ENCODE results near the gene DOCK3.
"Not testable (repeated sequence)": the region's sequence is repeated elsewhere in the genome, so short reads cannot be mapped to it uniquely, and the experiment has no call there.

The DOCK3 gene

DNA sequence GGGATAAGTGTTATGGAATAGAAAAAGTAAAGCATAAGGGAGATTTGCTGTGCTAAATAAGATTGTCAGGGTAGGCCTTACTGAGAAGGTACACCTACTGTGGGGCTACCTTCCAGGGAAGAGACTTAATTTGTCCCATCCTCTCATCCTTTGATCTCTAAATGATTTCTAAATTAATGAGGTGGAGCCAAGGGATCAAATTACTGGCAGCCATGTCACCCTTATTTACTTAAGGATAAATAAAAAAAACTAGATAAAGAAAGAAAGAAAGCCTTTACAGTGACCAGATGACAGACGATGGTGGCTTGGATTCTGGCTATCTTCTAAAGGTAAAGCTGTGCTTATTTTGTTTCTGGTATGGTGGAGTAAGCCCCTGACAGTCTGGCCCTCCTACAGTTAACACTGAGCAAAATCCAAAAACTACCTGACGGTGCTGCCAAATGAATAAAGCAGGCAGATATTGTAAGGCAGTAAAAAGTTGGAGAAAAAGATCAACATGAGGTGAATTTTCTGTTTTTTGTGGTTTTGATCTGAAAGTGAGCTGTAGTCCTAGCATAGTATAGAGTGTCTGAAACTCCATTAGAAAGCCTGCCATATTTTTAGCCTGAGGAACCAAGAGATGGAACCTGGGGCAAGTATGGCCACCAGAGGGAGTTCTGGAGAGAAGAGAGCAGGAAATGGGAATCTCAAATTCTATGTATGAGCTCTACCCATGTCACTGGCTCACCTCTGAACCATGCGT is 425.2 kb downstream of the DOCK3 start:
- no peak overlapping the region for H3K27ac ChIP-seq (ENCODE audit: low read depth, low read length)
- H3K4me3 ChIP-seq (ENCODE audit: low read depth in 1 of 5, low read length in 5 of 5) = no peak overlapping the region
- no peaks in the 10 kb centered on the region for H3K9me3 ChIP-seq (ENCODE audit: control insufficient read depth in 5 of 5, low read length in 5 of 5)
- no peaks in the 10 kb centered on the region for H3K27me3 ChIP-seq (ENCODE audit: control insufficient read depth in 5 of 5, insufficient read depth in 4 of 5, low read length in 5 of 5)
- no peak overlapping the region for H3K9ac ChIP-seq (ENCODE audit: low read length in 5 of 5)
- H3K36me3 ChIP-seq (ENCODE audit: control insufficient read depth in 5 of 5, insufficient read depth in 5 of 5, low read length in 5 of 5) = no peaks in the 10 kb centered on the region
- H3K4me1 ChIP-seq (ENCODE audit: control insufficient read depth in 5 of 5, insufficient read depth in 5 of 5, low read length in 5 of 5) = no peaks in the 10 kb centered on the region

DNA sequence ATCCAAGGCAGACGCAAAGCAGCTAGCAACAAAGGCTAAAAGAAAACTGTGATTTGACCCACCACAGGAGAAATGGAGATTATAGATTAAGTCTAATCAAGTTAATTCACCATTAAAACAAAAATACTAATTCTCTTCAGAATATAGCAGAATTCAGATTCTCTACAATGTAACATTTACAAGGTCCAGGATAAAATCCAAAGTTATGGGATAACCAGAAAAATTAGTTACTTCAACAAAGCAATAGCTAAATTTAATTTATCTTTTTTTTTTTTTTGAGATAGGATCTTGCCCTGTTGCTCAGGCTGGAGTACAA is 425.8 kb downstream of the DOCK3 start:
- Histone ChIP-seq H3K4me1 (ENCODE audit: control insufficient read depth in 5 of 5, insufficient read depth in 5 of 5, low read length in 5 of 5) (no peaks in the 10 kb centered on the region), H3K27ac (ENCODE audit: low read depth, low read length) (no peak overlapping the region), H3K9me3 (ENCODE audit: control insufficient read depth in 5 of 5, low read length in 5 of 5) (no peaks in the 10 kb centered on the region), H3K27me3 (ENCODE audit: control insufficient read depth in 5 of 5, insufficient read depth in 4 of 5, low read length in 5 of 5) (no peaks in the 10 kb centered on the region), H3K36me3 (ENCODE audit: control insufficient read depth in 5 of 5, insufficient read depth in 5 of 5, low read length in 5 of 5) (no peaks in the 10 kb centered on the region), H3K9ac (ENCODE audit: low read length in 5 of 5) (no peak overlapping the region), H3K4me3 (ENCODE audit: low read depth in 1 of 5, low read length in 5 of 5) (no peak overlapping the region)

DNA sequence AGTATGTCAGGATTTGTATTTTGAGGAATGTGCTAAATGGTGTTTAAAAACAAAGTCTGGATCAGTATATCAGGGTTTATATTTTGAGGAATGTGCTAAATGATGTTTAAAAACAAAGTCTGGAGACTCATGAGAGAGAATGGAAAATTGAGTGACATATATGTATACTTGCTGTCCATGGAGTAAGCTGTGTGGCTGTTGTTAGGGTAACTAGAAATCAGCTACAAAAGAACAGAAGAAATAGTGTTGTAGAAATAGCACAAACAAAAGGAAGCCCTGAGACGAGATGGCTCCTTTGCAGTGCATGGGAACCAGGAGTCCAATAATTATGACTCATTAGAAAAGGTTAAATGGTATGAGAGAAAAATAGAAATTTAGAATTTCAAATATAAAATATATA is 427.7 kb downstream of the DOCK3 start:
- no peaks in the 10 kb centered on the region for H3K36me3 ChIP-seq (ENCODE audit: control insufficient read depth in 5 of 5, insufficient read depth in 5 of 5, low read length in 5 of 5)
- no peaks in the 10 kb centered on the region for H3K4me1 ChIP-seq (ENCODE audit: control insufficient read depth in 5 of 5, insufficient read depth in 5 of 5, low read length in 5 of 5)
- H3K9me3 ChIP-seq (ENCODE audit: control insufficient read depth in 5 of 5, low read length in 5 of 5) = no peaks in the 10 kb centered on the region
- H3K27me3 ChIP-seq (ENCODE audit: control insufficient read depth in 5 of 5, insufficient read depth in 4 of 5, low read length in 5 of 5) = peaks cover 0 to 4% (median 0%) of the 10 kb centered on the region in 5 donors
- no peak overlapping the region for H3K9ac ChIP-seq (ENCODE audit: low read length in 5 of 5)
- no peak overlapping the region for H3K27ac ChIP-seq (ENCODE audit: low read depth, low read length)
- H3K4me3 ChIP-seq (ENCODE audit: low read depth in 1 of 5, low read length in 5 of 5) = no peak overlapping the region

DNA sequence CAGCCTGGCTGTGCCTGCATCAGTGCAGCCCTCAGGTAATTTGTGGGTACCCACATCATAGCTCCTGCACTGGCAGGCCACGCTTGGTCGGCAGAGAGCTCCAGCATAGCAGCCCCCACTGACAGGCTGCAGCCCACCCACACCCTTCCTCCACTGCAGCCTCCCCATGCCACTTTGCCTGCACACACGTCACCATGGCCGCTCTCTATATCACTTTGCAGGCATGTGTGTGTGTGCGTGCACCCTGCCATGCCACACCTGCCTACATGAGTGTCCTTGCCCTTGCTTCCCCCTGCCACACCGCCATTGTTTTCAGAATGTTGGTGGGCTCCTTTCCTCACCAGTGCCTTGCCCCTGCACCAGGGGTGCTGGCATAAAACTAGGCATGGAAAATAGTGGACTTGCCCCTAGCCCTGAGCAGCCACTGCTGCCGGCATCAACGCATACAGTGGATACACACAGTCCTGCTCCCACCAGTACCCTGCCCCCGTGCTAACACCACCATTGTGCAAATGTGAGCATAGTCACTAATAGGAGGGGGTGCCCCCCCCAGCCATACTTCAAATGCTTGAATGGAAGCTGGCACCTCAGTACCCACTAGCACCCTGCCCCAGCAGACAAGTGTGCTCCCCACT is 431.6 kb downstream of the DOCK3 start:
- no peak overlapping the region for H3K4me3 ChIP-seq (ENCODE audit: low read depth in 1 of 5, low read length in 5 of 5)
- H3K9ac ChIP-seq (ENCODE audit: low read length in 5 of 5) = no peak overlapping the region
- H3K27me3 ChIP-seq (ENCODE audit: control insufficient read depth in 5 of 5, insufficient read depth in 4 of 5, low read length in 5 of 5) = peaks cover 0 to 4% (median 0%) of the 10 kb centered on the region in 5 donors
- H3K4me1 ChIP-seq (ENCODE audit: control insufficient read depth in 5 of 5, insufficient read depth in 5 of 5, low read length in 5 of 5) = no peaks in the 10 kb centered on the region
- no peak overlapping the region for H3K27ac ChIP-seq (ENCODE audit: low read depth, low read length)
- peaks cover 3 to 12% (median 5%) of the 10 kb centered on the region in 5 donors for H3K9me3 ChIP-seq (ENCODE audit: control insufficient read depth in 5 of 5, low read length in 5 of 5)
- no peaks in the 10 kb centered on the region for H3K36me3 ChIP-seq (ENCODE audit: control insufficient read depth in 5 of 5, insufficient read depth in 5 of 5, low read length in 5 of 5)

DNA sequence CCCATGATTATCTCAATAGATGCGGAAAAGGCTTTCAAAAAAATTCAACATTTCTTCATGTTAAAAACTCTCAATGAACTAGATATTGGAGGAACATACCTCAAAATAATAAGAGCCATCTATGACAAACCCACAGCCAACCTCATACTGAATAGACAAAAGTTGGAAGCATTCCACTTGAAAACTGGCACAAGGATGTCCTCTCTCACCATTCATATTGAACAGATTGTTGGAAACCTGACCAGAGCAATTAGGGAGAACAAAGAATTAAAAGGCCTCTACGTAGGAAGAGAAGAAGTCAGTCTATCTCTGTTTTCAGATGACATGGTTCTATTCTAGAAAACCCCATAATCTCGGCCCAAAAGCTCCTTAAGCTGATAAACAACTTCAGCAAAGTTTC is 435.9 kb downstream of the DOCK3 start:
- no peak overlapping the region for H3K9ac ChIP-seq (ENCODE audit: low read length in 5 of 5)
- H3K27me3 ChIP-seq (ENCODE audit: control insufficient read depth in 5 of 5, insufficient read depth in 4 of 5, low read length in 5 of 5) = peaks cover 0 to 4% (median 0%) of the 10 kb centered on the region in 5 donors
- H3K4me1 ChIP-seq (ENCODE audit: control insufficient read depth in 5 of 5, insufficient read depth in 5 of 5, low read length in 5 of 5) = no peaks in the 10 kb centered on the region
- H3K27ac ChIP-seq (ENCODE audit: low read depth, low read length) = no peak overlapping the region
- H3K36me3 ChIP-seq (ENCODE audit: control insufficient read depth in 5 of 5, insufficient read depth in 5 of 5, low read length in 5 of 5) = no peaks in the 10 kb centered on the region
- no peak overlapping the region for H3K4me3 ChIP-seq (ENCODE audit: low read depth in 1 of 5, low read length in 5 of 5)
- H3K9me3 ChIP-seq (ENCODE audit: control insufficient read depth in 5 of 5, low read length in 5 of 5) = peaks cover 3 to 12% (median 5%) of the 10 kb centered on the region in 5 donors

DNA sequence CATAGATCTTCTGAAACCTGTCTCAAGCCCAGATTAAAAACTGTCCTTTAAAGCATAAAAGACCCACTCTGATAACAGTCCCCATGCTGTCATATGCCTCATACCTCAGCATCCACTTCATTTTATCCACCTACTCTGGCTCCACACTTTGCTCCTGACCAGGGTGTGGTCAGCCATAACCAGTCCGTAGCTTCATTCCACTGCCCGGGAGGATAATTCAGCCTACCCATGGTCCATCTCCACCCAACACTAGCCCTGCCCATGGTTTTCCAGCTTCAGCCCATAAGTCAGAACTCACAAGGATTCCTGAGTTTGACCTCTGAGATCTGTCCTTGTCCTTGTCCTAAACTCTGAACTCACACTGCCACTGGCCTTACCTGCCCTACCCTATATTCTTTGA is 448.2 kb downstream of the DOCK3 start:
- Histone ChIP-seq H3K4me1 (ENCODE audit: control insufficient read depth in 5 of 5, insufficient read depth in 5 of 5, low read length in 5 of 5) (no peaks in the 10 kb centered on the region), H3K27ac (ENCODE audit: low read depth, low read length) (no peak overlapping the region), H3K9me3 (ENCODE audit: control insufficient read depth in 5 of 5, low read length in 5 of 5) (peaks cover 0 to 7% (median 3%) of the 10 kb centered on the region in 5 donors), H3K36me3 (ENCODE audit: control insufficient read depth in 5 of 5, insufficient read depth in 5 of 5, low read length in 5 of 5) (no peaks in the 10 kb centered on the region), H3K27me3 (ENCODE audit: control insufficient read depth in 5 of 5, insufficient read depth in 4 of 5, low read length in 5 of 5) (peaks cover 0 to 9% (median 0%) of the 10 kb centered on the region in 5 donors), H3K9ac (ENCODE audit: low read length in 5 of 5) (no peak overlapping the region), H3K4me3 (ENCODE audit: low read depth in 1 of 5, low read length in 5 of 5) (no peak overlapping the region)

DNA sequence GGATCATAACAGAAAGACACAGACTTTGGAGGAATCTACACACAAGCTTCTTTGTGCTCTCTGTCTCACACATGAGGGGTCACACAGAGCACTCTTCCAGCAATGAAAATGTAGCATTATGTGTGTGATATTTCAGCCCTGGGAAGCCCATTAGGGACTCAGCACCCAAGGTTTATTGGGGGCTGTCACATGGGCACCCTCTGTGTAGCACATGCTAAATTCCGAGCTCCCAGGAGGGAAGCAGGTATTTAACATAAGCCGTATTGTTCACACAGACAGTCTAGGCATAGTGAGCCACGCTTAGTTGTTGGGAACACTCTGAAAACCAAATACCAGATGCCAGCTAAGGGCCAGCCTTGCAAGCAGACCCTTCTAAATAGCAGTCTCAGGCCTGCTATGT is 448.8 kb downstream of the DOCK3 start:
- Histone ChIP-seq H3K9ac (ENCODE audit: low read length in 5 of 5) (no peak overlapping the region), H3K9me3 (ENCODE audit: control insufficient read depth in 5 of 5, low read length in 5 of 5) (peaks cover 0 to 7% (median 3%) of the 10 kb centered on the region in 5 donors), H3K27me3 (ENCODE audit: control insufficient read depth in 5 of 5, insufficient read depth in 4 of 5, low read length in 5 of 5) (peaks cover 0 to 9% (median 0%) of the 10 kb centered on the region in 5 donors), H3K27ac (ENCODE audit: low read depth, low read length) (no peak overlapping the region), H3K36me3 (ENCODE audit: control insufficient read depth in 5 of 5, insufficient read depth in 5 of 5, low read length in 5 of 5) (no peaks in the 10 kb centered on the region), H3K4me1 (ENCODE audit: control insufficient read depth in 5 of 5, insufficient read depth in 5 of 5, low read length in 5 of 5) (no peaks in the 10 kb centered on the region), H3K4me3 (ENCODE audit: low read depth in 1 of 5, low read length in 5 of 5) (no peak overlapping the region)

DNA sequence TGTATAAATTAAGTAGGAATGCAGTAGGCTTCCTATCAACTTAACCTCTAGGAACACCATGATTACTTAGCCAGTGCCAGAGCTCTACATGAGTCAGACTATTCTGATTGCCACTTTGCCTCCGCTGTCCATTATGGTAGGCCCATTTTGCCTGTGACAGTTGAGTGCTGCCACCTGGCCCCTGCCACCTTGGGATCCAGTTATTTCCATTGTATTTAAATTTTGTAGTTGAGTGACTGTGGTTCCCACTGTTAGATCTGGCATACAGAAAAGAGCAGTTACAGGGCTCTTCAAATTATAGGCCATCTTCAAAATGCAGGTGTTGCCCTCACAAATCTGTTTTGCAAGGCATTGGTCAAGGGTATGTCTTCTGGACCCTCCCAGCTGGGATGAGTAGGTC is 456.9 kb downstream of the DOCK3 start:
- not testable (repeated sequence) for H3K4me3 ChIP-seq (ENCODE audit: low read depth in 1 of 5, low read length in 5 of 5); H3K27me3 ChIP-seq (ENCODE audit: control insufficient read depth in 5 of 5, insufficient read depth in 4 of 5, low read length in 5 of 5); H3K36me3 ChIP-seq (ENCODE audit: control insufficient read depth in 5 of 5, insufficient read depth in 5 of 5, low read length in 5 of 5); H3K9ac ChIP-seq (ENCODE audit: low read length in 5 of 5); H3K27ac ChIP-seq (ENCODE audit: low read depth, low read length); H3K4me1 ChIP-seq (ENCODE audit: control insufficient read depth in 5 of 5, insufficient read depth in 5 of 5, low read length in 5 of 5)
- peaks cover 3 to 25% (median 17%) of the 10 kb centered on the region in 5 donors for H3K9me3 ChIP-seq (ENCODE audit: control insufficient read depth in 5 of 5, low read length in 5 of 5)

DNA sequence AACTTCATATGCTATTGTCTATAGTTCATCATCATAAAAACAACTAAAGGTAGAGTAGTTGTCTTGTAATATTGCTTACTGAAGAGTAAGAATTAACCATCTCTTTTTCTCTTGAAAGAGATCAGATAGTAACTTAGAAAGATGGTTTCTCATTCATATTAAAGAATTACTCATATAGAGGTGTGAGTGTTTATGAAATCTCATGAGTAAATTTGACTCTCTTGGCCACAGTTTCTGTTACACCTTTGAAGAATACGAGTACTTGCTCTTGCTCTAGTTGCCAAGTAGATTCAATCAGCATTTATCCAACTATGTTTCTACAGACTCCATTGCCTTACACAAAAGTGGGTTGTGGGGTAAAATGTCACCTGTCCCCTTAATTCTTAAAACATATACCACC is 463.0 kb downstream of the DOCK3 start:
- Histone ChIP-seq H3K4me3 (ENCODE audit: low read depth in 1 of 5, low read length in 5 of 5) (no peak overlapping the region), H3K36me3 (ENCODE audit: control insufficient read depth in 5 of 5, insufficient read depth in 5 of 5, low read length in 5 of 5) (no peaks in the 10 kb centered on the region), H3K9me3 (ENCODE audit: control insufficient read depth in 5 of 5, low read length in 5 of 5) (peaks cover 0 to 8% (median 3%) of the 10 kb centered on the region in 5 donors), H3K27me3 (ENCODE audit: control insufficient read depth in 5 of 5, insufficient read depth in 4 of 5, low read length in 5 of 5) (no peaks in the 10 kb centered on the region), H3K4me1 (ENCODE audit: control insufficient read depth in 5 of 5, insufficient read depth in 5 of 5, low read length in 5 of 5) (no peaks in the 10 kb centered on the region), H3K27ac (ENCODE audit: low read depth, low read length) (no peak overlapping the region), H3K9ac (ENCODE audit: low read length in 5 of 5) (no peak overlapping the region)

DNA sequence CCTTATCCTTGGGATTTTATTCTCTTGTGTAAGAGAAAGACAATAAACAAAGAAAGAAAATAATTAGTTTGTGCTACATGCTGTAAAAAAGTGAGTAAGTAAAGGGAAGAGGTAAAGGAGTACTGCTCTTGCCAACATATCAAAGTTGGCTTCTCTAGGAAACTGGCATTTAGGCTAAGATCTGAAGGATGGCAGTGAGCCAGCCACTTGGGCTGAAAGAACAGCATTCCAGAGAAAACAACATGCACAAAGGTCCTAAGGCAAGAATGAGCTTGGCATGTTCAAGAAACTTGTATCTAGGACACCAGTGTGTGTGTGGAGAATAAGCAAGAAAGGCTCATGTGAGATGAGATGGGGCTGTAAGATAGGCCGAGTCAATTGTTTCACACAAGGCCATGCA is 464.9 kb downstream of the DOCK3 start:
- Histone ChIP-seq H3K27me3 (ENCODE audit: control insufficient read depth in 5 of 5, insufficient read depth in 4 of 5, low read length in 5 of 5) (no peaks in the 10 kb centered on the region), H3K9ac (ENCODE audit: low read length in 5 of 5) (no peak overlapping the region), H3K9me3 (ENCODE audit: control insufficient read depth in 5 of 5, low read length in 5 of 5) (peaks cover 0 to 5% (median 0%) of the 10 kb centered on the region in 5 donors), H3K4me3 (ENCODE audit: low read depth in 1 of 5, low read length in 5 of 5) (no peak overlapping the region), H3K36me3 (ENCODE audit: control insufficient read depth in 5 of 5, insufficient read depth in 5 of 5, low read length in 5 of 5) (no peaks in the 10 kb centered on the region), H3K4me1 (ENCODE audit: control insufficient read depth in 5 of 5, insufficient read depth in 5 of 5, low read length in 5 of 5) (no peaks in the 10 kb centered on the region), H3K27ac (ENCODE audit: low read depth, low read length) (no peak overlapping the region)

All from subcutaneous abdominal adipose tissue (tissue), 5 donors.